ENCODE data around the gene IFT20. TPM values are rescaled to one million over a fixed set of nuclear protein-coding genes. Genes with fewer than 3 reads are reported as not detected.

The IFT20 gene
- total and polyA plus RNA-seq, 4 donors: 29.5 to 74.1 (median 35.8) TPM

DNA sequence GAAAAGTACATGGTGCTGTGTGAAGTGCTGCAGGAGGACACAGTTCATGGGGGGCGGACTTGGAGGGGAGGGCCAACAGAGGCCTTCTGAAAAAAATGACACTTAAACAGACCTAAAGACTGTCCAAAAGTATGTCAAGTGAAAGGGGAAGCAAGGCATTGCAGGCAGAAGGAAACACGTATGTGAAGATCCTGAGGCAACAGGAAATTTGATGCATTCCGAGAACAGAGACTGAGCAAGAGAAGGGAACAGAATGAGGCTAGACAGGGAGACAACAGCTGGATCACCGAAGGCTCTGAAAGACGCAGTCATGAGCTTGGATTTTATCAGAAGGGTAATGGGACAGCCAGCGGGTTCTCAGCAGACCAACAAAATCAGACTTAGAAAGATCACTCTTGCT is 1.1 kb downstream of the IFT20 start:
- Histone ChIP-seq H3K4me1 (ENCODE audit: control insufficient read depth in 5 of 5, insufficient read depth in 5 of 5, low read length in 5 of 5) (peaks cover under 1 to 24% (median 6%) of the 10 kb centered on the region in 5 donors), H3K27me3 (ENCODE audit: control insufficient read depth in 3 of 3, insufficient read depth in 3 of 3, low read length in 2 of 3) (no peaks in the 10 kb centered on the region), H3K4me3 (no peak overlapping the region), H3K27ac (ENCODE audit: low read depth in 1 of 2, low read length in 1 of 2) (peak overlapping the region in 1 of 2 donors; percentile 18), H3K36me3 (ENCODE audit: control insufficient read depth in 4 of 4, insufficient read depth in 4 of 4, low read length in 4 of 4) (peaks cover 3 to 16% (median 13%) of the 10 kb centered on the region in 4 donors), H3K9ac (ENCODE audit: insufficient read depth in 1 of 2, low read length in 2 of 2) (peak overlapping the region in 1 of 2 donors; percentile 88), H3K9me3 (ENCODE audit: control insufficient read depth in 4 of 4, insufficient read depth in 3 of 4, low read length in 3 of 4) (no peaks in the 10 kb centered on the region)
- WGBS, 2 donors: 44 to 45% methylated on average over 6 of the region's 6 CpGs
- DNase-seq (peak in 1 of 3 donors; percentile 10), ATAC-seq (ENCODE audit: insufficient read depth, low FRiP score) (no peak)
- TF ChIP-seq, protein P1, sequence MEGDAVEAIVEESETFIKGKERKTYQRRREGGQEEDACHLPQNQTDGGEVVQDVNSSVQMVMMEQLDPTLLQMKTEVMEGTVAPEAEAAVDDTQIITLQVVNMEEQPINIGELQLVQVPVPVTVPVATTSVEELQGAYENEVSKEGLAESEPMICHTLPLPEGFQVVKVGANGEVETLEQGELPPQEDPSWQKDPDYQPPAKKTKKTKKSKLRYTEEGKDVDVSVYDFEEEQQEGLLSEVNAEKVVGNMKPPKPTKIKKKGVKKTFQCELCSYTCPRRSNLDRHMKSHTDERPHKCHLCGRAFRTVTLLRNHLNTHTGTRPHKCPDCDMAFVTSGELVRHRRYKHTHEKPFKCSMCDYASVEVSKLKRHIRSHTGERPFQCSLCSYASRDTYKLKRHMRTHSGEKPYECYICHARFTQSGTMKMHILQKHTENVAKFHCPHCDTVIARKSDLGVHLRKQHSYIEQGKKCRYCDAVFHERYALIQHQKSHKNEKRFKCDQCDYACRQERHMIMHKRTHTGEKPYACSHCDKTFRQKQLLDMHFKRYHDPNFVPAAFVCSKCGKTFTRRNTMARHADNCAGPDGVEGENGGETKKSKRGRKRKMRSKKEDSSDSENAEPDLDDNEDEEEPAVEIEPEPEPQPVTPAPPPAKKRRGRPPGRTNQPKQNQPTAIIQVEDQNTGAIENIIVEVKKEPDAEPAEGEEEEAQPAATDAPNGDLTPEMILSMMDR (IDR thresholded peaks at IDR 0.05; ENCODE audit: control extremely low read depth, extremely low read depth): no peak

DNA sequence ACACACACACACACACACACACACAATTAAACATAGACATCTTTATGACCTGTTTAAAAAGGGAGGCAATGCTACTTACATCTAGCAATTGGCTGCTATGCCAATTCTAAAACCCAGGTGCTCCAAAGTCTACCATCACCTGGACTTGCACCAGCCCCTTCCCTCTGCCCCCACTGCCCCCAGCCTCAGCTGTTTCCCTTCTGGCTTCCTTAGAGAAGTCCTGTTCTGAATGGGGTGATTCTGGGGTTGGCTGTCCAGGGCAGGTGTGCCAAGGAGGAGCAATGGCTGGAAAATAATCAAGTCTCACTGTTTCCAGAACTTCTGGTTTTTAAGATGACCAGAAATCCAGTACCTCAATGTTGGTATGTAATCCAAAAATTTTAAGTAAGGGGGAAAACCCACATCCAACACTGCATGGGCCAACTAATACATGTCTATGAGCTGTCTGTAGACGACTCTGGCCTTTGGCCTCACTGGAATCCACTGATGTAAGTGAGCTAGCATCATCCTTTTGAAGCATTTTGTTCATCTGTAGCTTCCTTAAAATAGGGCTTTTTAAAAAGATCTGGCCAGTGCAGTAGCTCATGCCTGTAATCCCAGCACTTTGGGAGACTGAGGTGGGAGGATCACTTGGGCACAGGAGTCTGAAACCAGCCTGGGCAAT is 2.1 kb downstream of the IFT20 start:
- TF ChIP-seq, protein P1 (IDR thresholded peaks at IDR 0.05; ENCODE audit: control extremely low read depth, extremely low read depth): no peak
- Histone ChIP-seq H3K4me1 (ENCODE audit: control insufficient read depth in 5 of 5, insufficient read depth in 5 of 5, low read length in 5 of 5) (peaks cover 0 to 24% (median 6%) of the 10 kb centered on the region in 5 donors), H3K27ac (ENCODE audit: low read depth in 1 of 2, low read length in 1 of 2) (no peak overlapping the region), H3K4me3 (no peak overlapping the region), H3K9me3 (ENCODE audit: control insufficient read depth in 4 of 4, insufficient read depth in 3 of 4, low read length in 3 of 4) (no peaks in the 10 kb centered on the region), H3K36me3 (ENCODE audit: control insufficient read depth in 4 of 4, insufficient read depth in 4 of 4, low read length in 4 of 4) (peaks cover 5 to 21% (median 13%) of the 10 kb centered on the region in 4 donors), H3K9ac (ENCODE audit: insufficient read depth in 1 of 2, low read length in 2 of 2) (no peak overlapping the region), H3K27me3 (ENCODE audit: control insufficient read depth in 3 of 3, insufficient read depth in 3 of 3, low read length in 2 of 3) (no peaks in the 10 kb centered on the region)
- no peak for ATAC-seq (ENCODE audit: insufficient read depth, low FRiP score)
- DNase-seq: no peak
- WGBS, 2 donors: 78 to 79% methylated on average over 1 of the region's 1 CpG

DNA sequence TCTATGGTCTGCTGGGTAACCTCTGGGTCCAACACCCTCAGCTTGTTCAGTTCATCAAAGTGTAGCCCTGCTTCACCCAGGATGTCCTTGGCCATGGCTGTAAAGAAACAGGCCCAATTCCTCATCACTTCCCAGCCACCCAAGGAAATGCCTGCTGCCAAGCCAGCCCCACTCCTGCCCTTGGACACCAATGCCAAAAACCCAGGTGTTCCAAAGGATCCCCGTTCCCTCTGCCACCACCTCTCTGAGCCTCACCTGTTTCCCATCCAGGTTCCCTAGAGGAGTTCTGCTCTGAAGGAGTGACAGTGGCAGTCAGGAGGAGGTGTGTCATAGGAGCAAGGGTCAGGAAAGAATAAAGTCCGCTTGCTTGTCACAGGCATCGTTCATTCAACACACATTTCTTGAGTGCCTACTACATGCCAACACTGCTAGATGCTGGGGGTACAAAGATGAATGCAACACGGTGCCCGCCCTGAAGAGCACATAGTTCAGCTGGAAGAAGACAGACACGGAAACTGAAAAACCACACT is 3.3 kb downstream of the IFT20 start:
- ATAC-seq (ENCODE audit: insufficient read depth, low FRiP score) (no peak), DNase-seq (no peak)
- 91 to 98% methylated on average over 6 of the region's 6 CpGs for WGBS, 2 donors
- Histone ChIP-seq H3K4me3 (no peak overlapping the region), H3K27ac (ENCODE audit: low read depth in 1 of 2, low read length in 1 of 2) (no peak overlapping the region), H3K9ac (ENCODE audit: insufficient read depth in 1 of 2, low read length in 2 of 2) (no peak overlapping the region), H3K9me3 (ENCODE audit: control insufficient read depth in 4 of 4, insufficient read depth in 3 of 4, low read length in 3 of 4) (no peaks in the 10 kb centered on the region), H3K4me1 (ENCODE audit: control insufficient read depth in 5 of 5, insufficient read depth in 5 of 5, low read length in 5 of 5) (peaks cover 0 to 21% (median 6%) of the 10 kb centered on the region in 5 donors), H3K36me3 (ENCODE audit: control insufficient read depth in 4 of 4, insufficient read depth in 4 of 4, low read length in 4 of 4) (peaks cover 5 to 29% (median 16%) of the 10 kb centered on the region in 4 donors), H3K27me3 (ENCODE audit: control insufficient read depth in 3 of 3, insufficient read depth in 3 of 3, low read length in 2 of 3) (no peaks in the 10 kb centered on the region)
- TF ChIP-seq, protein P1 (IDR thresholded peaks at IDR 0.05; ENCODE audit: control extremely low read depth, extremely low read depth): no peak

Data from lung (tissue), 12 donors.